ENCODE data around the gene ADARB1. TPM values are rescaled to one million over a fixed set of nuclear protein-coding genes. Genes with fewer than 3 reads are reported as not detected.

The ADARB1 gene
- total and polyA plus RNA-seq, 9 of the 15 experiments (the other 6 are each of a cell fraction or from before 2014, with no cell fraction given) = 6.7 to 16.0 (median 8.3) TPM

DNA sequence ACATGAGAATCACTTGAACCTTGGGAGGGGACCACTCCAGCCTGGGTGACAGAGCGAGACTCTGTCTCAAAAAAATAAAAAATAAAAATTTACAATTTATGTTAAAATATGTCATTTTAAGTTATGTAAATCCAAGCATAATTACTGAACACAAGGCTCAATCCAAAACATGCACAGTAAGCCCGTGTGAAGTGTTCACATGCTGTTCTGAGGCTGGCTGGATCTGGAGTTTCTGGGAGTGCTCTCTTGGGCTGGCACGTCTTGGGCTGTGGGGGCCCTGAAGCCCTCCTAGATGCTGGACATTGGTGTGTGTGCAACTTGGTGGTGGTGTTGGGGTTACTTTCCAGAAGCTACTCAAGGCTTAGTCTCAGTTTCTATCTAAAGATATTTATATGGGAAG, 25.2 kb downstream of the ADARB1 start (continued):
- TF ChIP-seq RERE (CRISPR knock-in tag; IDR thresholded peaks at IDR 0.05; ENCODE audit: borderline replicate concordance) = no peak

DNA sequence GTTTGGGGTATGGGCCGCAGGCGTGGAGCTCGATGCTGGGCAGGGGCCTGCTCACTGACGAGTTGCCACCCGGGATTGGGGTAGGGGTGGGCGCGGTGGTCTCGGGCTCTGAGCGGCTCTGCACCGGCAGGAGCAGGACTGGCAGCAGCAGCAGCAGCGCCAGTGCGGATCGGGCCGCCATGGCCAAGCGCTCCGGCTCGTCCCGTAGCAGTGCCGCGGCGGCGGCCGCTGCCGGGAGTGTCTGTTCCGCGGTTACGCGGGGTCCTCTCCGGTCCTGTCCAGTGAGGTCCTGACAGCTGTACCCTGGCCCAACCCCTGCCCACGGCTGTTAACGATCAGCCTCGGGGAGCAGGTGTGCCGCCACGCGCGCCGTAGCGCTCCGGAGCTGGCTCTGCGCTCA, 26.5 kb downstream of the ADARB1 start:
- CTCF ChIA-PET (ENCODE audit: low intra/inter-chr PET ratio) = no interaction called here
- Histone ChIP-seq H2AFZ (ENCODE audit: low read depth, low read length) (no peak overlapping the region), H3K4me3 (no peak overlapping the region), H3K27me3 (ENCODE audit: control insufficient read depth in 2 of 2, insufficient read depth in 2 of 2, low read length in 2 of 2) (0 out of 5 replicates have a peak, but pooled peaks cover 0 to 4% of the 10 kb centered on the region in 2 experiments), H3K79me2 (ENCODE audit: control insufficient read depth, insufficient read depth, low read length) (no peaks in the 10 kb centered on the region), H4K20me1 (replicated peaks; ENCODE audit: control insufficient read depth, insufficient read depth, low read length) (peaks cover 9% of the 10 kb centered on the region), H3K9me1 (ENCODE audit: control insufficient read depth, insufficient read depth, low read length) (no peaks in the 10 kb centered on the region), H3K9me3 (replicated peaks; ENCODE audit: control insufficient read depth, insufficient read depth, low read depth, low read length) (no peaks in the 10 kb centered on the region), H3K4me1 (replicated peaks in 1 of 2; ENCODE audit: control insufficient read depth in 2 of 2, insufficient read depth in 2 of 2, low read length in 2 of 2) (peaks cover 2 to 9% of the 10 kb centered on the region in 2 experiments; a peak in 4 of 5 replicates), H3K36me3 (ENCODE audit: control insufficient read depth, insufficient read depth, low read length) (no peaks in the 10 kb centered on the region), H3K4me2 (ENCODE audit: insufficient read depth, low read length) (no peak overlapping the region), H3K27ac (ENCODE audit: extremely low read depth, low read depth, low read length) (no peak overlapping the region), H3K9ac (ENCODE audit: insufficient read depth in 1 of 2, low read depth in 2 of 2, low read length in 2 of 2) (no peak overlapping the region)
- 85% methylated on average over 37 of the region's 40 CpGs for WGBS (ENCODE audit: insufficient coverage, low coverage, missing lambda C conversion rate)
- in situ Hi-C loops (cut with MboI) (no loop called here), intact Hi-C loops (cut with micrococcal nuclease) (no loop called here)
- BruUV-seq (replicated peaks) = no TSS peak
- TF ChIP-seq, protein P1, sequence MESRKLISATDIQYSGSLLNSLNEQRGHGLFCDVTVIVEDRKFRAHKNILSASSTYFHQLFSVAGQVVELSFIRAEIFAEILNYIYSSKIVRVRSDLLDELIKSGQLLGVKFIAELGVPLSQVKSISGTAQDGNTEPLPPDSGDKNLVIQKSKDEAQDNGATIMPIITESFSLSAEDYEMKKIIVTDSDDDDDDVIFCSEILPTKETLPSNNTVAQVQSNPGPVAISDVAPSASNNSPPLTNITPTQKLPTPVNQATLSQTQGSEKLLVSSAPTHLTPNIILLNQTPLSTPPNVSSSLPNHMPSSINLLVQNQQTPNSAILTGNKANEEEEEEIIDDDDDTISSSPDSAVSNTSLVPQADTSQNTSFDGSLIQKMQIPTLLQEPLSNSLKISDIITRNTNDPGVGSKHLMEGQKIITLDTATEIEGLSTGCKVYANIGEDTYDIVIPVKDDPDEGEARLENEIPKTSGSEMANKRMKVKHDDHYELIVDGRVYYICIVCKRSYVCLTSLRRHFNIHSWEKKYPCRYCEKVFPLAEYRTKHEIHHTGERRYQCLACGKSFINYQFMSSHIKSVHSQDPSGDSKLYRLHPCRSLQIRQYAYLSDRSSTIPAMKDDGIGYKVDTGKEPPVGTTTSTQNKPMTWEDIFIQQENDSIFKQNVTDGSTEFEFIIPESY (CRISPR knock-in tag; IDR thresholded peaks at IDR 0.05) = peak; percentile 65; the same call in 1 of the 2 replicates
- TF ChIP-seq ZNF551 (CRISPR knock-in tag; IDR thresholded peaks at IDR 0.05) = no peak
- DNase-seq (ENCODE audit: extremely low read depth in 1 of 4, low spot score in 3 of 4) = no peak
- no peak for FAIRE-seq
- no peak for ATAC-seq
- POLR2A ChIA-PET = interaction anchor here (0.7 to 0.9 kb wide), 2 partner anchors 9 to 30 kb away, joined by 3 to 4 read pairs; no protein-coding TSS in a partner anchor

All from K562 (cell line).